Erythroblast (primary cell): ENCODE results near the gene TMEM154.

Source experiments
- DNase-seq, 2 experiments: peaks; one replicate each; lab custom pipeline; 2025; lab: John Stamatoyannopoulos, UW
- GATA1 ChIP-seq: IDR thresholded peaks from 2 replicates; pipeline ENCODE4 v1.6.1; 2011; ENCODE audit warnings: low read depth, mild to moderate bottlenecking, control low read depth, low read length, moderate library complexity
- POLR2A ChIP-seq: IDR thresholded peaks from 2 replicates; pipeline ENCODE4 v1.6.1; 2011; ENCODE audit warnings: mild to moderate bottlenecking, low read length

TMEM154 gene

GRCh38 chr4:152640058-152640921 lies 39.5 kb downstream of the TMEM154 start:
- peak; percentile 31 to 60 for DNase-seq
- TF ChIP-seq POLR2A (no peak), GATA1 (no peak)

DNA sequence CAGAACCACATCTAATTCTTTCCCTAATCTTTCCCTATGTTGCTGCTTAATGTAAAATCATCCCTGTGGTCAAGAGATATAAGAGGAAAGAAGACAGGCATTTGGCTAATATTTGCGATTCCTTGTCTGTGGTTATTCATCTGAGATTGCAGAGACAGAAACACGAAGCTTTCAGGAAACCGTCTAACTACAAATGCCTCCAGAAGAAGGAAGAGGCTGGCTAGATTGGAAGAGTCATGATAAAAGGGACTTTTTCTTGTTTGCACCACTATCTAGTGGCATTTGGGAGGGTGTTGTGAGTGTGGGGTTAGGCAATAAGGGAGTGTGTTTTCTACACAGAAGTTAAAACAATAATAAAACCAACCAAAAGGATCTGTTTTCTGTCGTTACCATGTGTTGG lies 43.9 kb downstream of the TMEM154 start:
- TF ChIP-seq GATA1 (no peak), POLR2A (no peak)
- DNase-seq = peak; percentile 27 to 28

GRCh38 chr4:152634110-152634760 lies 45.6 kb downstream of the TMEM154 start:
- peak; percentile 49 to 50 for DNase-seq
- TF ChIP-seq GATA1 (no peak), POLR2A (no peak)

GRCh38 chr4:152633118-152633517 lies 46.7 kb downstream of the TMEM154 start:
- no peak for TF ChIP-seq POLR2A
- peak; percentile 42 to 51 for DNase-seq

DNA sequence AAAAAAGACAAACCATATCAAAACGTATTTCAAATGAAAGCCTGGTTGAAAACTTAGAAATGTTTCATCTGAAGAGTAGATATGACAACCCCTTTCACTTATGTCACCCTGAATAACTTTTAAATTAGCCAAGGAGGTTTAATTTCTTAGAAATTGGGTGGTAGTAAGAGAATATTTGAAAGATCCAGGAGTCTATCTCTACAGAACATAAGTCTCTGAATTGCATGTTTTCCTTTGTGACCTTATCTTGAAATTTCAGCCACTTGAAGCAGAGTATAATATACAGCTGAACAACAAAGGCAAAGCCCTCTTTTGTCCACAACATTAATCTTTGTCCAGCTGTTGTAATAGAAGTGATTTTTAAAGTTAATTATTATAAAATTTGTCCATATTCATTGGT lies 49.5 kb downstream of the TMEM154 start:
- peak; percentile 71 to 90 for DNase-seq
- TF ChIP-seq GATA1 (no peak), POLR2A (no peak)

DNA sequence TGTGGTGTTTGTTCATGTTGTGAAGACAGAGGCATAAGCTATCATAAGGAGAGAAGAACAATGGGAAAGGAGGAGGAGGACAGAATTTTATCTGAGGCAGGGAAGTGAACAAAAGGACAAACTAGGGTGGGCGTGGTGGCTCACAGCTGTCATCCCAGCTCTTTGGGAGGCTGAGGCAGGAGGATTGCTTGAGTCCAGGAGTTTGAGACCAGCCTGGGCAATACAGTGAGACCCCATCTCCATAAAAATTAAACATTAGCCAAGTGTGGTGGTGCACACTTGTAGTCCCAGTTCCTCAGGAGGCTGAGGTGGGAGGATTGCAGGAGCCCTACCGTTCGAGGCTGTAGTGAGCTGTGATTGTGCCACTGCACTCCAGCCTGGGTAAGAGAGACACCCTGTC lies 49.9 kb downstream of the TMEM154 start:
- DNase-seq = no peak
- TF ChIP-seq GATA1 (no peak), POLR2A (no peak)

DNA sequence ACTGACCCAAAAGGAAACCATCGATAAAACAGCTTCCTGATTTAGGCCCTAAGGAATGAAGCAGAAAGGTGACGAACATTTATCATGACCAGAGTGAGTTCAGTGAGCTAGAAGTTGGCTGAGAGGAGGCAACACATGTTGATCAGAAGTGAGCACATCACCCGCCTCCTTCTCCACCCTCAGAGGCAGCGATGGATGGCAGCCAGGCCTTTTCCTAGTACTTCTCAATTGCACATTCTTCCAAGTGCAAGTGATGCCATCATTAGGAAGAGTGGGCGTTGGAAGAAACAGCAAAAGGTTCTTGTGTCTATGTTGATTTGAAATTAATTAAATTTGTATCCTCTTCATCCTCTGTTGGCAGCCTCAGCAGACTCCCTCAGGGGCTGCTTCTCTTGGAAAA lies 51.7 kb downstream of the TMEM154 start:
- TF ChIP-seq GATA1 (no peak), POLR2A (no peak)
- DNase-seq = peak; percentile 48 to 51

DNA sequence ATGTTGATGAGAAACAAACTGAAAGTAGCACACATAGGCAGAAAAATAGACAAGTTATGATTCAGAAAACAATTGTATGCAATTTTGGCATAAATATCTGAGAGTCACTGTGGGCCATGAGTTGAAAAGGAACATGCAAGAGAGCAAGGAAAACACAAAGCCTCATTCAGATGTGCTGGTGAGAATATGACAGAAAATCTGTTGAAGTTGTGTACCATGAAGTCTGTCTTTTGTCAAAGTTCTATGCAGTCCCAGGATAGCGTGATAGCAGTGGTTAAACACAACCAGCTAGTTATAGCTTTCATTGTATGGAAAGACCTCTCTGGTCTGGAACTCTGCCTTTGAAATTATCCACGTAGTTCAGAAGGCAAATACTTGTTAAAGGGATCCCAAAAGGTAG lies 53.0 kb downstream of the TMEM154 start:
- no peak for DNase-seq
- TF ChIP-seq GATA1 (no peak), POLR2A (no peak)

DNA sequence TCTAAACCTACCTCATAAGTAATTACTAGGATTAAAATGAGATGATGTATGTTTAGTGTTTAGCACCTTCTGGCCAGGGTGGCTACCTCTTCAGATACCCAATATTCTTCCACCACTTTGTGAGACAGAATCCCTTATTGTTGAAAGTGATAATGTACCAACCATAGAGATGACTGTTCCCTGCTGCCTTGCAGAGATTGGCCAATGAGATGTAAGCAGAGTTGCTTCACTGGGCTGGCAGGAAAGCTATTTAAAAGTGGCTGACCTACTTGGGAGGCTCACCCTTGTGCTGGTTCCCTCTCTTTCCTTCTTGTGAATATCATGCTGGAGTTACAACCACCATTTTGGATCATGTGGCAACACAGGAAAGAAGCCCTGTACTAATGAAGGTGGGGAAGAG lies 58.9 kb downstream of the TMEM154 start:
- DNase-seq = no peak
- TF ChIP-seq GATA1 = no peak
- TF ChIP-seq POLR2A = no peak

DNA sequence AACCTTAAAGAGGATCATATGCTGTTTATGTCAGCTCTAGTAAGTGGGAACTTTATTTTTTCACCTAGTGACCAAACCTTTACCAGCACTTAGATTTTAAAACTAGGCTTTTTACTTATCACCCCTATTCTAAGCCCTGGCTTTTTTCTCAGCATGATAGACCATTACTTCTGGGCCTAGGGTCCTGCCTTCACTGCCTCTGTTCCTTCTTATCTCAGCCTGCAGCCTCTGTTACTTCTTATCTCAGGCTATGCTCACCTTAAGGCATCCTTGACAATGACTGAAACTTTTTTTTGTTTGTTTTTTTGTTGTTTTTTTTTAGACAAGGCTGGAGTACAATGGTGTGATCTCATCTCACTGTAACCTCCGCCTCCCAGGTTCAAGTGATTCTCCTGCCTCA lies 59.6 kb downstream of the TMEM154 start:
- peak; percentile 16 to 73 for DNase-seq
- TF ChIP-seq POLR2A (no peak), GATA1 (no peak)

- no peak for DNase-seq
- TF ChIP-seq POLR2A = no peak
- no peak for TF ChIP-seq GATA1
Observed at GRCh38 chr4:152619556-152619955, 60.2 kb downstream of the TMEM154 start.

DNA sequence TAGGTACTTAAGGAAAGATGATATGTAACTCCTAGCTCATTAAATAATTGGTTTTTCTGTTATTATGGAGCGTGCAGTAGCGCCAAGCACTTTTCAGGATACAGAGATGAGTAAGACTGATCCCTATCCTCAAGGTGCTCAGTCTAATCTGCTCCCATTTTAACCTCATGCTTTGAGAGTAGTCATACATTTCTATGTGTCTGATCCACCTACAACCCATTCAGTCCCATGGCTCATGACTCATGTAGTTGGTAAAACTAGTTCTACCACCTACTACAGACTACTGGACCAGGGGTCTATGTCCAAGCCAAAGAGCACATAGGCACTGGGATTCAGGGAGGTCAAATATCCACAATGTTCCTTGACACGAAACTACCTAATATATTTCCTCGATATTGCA lies 60.8 kb downstream of the TMEM154 start:
- no peak for DNase-seq
- TF ChIP-seq GATA1 (no peak), POLR2A (no peak)

GRCh38 chr4:152616804-152617203 lies 63.0 kb downstream of the TMEM154 start:
- DNase-seq = no peak
- TF ChIP-seq GATA1 = no peak
- no peak for TF ChIP-seq POLR2A

GRCh38 chr4:152613841-152614721 lies 65.7 kb downstream of the TMEM154 start:
- DNase-seq = no peak
- no peak for TF ChIP-seq GATA1
- no peak for TF ChIP-seq POLR2A
